Sigmoid colon (tissue), 4 donors: Measurements from ENCODE around the gene CRIP3.

Experiments
- EP300 ChIP-seq, 4 donors: sonication (generic); formaldehyde crosslinking; IDR thresholded peaks; one replicate each; pipeline ENCODE4 v1.6.1; 2017; ENCODE audit warnings: antibody characterized with exemption in 4 of 4
- POLR2A ChIP-seq, 2 donors: fragments of 450-650 bp; IDR thresholded peaks; one replicate each; pipeline ENCODE4 v1.6.1; 2016; ENCODE audit warnings: antibody characterized with exemption in 2 of 2, mild to moderate bottlenecking in 2 of 2, moderate library complexity in 2 of 2
- TF ChIP-seq, protein P1 (sequence below), 4 experiments: fragments of 450-650 bp in 3 of 4; fragments of 200-600 bp in 1 of 4; IDR thresholded peaks; one replicate each; pipeline ENCODE4 v1.5.1; 2016 to 2019; ENCODE audit warnings: antibody characterized with exemption in 4 of 4, mild to moderate bottlenecking in 3 of 4, moderate library complexity in 2 of 4

DNA sequence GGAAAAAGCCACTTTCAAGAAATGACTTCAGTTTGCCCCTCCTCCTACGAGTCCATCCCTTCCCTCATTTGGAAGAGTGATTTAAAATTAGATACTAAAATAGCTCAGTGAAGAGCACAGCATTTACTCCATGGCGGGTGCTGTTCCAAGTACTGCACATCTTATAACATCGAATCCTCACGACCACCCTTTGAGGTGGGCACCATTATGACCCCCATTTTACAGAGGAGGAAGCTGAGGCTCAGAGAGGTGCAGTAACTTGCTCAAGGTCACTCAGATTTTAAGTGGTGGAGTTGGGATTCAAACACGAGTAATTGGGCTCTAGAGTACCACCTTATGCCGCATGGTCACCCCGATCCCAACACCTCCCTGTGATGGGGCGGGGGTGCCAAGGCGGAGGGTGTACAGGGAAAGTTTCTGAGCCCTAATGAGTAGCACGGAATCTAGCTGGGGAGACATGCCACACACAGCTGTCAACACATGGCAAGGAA lies 39.8 kb downstream of the CRIP3 start:
- TF ChIP-seq EP300 (IDR thresholded peaks at IDR 0.05): no peak
- TF ChIP-seq, protein P1, sequence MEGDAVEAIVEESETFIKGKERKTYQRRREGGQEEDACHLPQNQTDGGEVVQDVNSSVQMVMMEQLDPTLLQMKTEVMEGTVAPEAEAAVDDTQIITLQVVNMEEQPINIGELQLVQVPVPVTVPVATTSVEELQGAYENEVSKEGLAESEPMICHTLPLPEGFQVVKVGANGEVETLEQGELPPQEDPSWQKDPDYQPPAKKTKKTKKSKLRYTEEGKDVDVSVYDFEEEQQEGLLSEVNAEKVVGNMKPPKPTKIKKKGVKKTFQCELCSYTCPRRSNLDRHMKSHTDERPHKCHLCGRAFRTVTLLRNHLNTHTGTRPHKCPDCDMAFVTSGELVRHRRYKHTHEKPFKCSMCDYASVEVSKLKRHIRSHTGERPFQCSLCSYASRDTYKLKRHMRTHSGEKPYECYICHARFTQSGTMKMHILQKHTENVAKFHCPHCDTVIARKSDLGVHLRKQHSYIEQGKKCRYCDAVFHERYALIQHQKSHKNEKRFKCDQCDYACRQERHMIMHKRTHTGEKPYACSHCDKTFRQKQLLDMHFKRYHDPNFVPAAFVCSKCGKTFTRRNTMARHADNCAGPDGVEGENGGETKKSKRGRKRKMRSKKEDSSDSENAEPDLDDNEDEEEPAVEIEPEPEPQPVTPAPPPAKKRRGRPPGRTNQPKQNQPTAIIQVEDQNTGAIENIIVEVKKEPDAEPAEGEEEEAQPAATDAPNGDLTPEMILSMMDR (IDR thresholded peaks at IDR 0.05): no peak
- no peak for TF ChIP-seq POLR2A (IDR thresholded peaks at IDR 0.05)
